Astrocyte (in vitro differentiated cells and primary cell): Measurements from ENCODE around the gene DGKI.

ENCODE experiments used
- CTCF ChIP-seq: IDR thresholded peaks from 2 replicates; pipeline ENCODE4 v1.5.1; 2011; ENCODE audit warnings: low read depth, mild to moderate bottlenecking, inconsistent platforms, low read length, moderate library complexity; ENCODE audit not compliant: insufficient read depth
- EZH2 ChIP-seq: IDR thresholded peaks from 2 replicates; pipeline ENCODE4 v1.6.1; 2012; ENCODE audit warnings: mild to moderate bottlenecking, low read length, inconsistent platforms; ENCODE audit not compliant: insufficient read depth

- TF ChIP-seq CTCF = no peak
- no peak for TF ChIP-seq EZH2
Measured at GRCh38 chr7:137832382-137832781, 14.4 kb downstream of the DGKI start.
